Retina (tissue), 1 donor: ENCODE data around the gene OR8D2.
"Not testable (repeated sequence)": the region's sequence is repeated elsewhere in the genome, so short reads cannot be mapped to it uniquely, and the experiment has no call there.

Experiments used
- DNase-seq: peaks from one replicate; pipeline ENCODE4 v3.0.0-alpha.2; 2016

The OR8D2 gene

DNA sequence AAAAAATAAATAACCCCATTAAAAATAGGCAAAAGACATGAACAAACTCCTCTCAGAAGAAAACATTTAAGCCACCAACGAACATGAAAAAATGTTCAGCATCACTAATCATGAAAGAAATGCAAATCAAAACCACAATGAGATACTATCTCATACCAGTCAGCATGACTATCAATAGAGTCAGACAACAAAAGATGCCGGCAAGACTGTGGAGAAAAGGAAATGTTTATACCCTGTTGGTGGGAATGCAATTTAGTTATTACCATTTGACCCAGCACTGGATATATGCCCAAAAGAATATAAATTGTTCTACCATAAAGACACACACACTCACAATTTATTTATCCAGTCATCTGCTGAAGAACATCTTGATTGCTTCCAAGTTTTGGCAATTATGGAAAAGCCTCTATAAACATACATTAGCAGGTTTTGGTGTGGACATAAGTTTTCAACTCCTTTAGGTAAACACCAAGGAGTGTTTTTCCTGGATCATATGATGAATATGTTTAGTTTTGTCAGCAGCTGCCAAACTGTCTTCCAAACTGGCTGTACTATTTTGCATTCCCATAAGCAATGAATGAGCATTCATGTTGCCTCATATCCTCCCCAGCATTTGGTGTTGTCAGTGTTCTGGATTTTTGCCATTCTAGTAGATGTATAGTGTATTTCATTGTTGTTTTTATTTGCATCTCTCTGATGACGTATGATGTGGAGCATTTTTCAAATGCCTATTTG, 34.2 kb downstream of the OR8D2 start:
- no peak for DNase-seq

DNA sequence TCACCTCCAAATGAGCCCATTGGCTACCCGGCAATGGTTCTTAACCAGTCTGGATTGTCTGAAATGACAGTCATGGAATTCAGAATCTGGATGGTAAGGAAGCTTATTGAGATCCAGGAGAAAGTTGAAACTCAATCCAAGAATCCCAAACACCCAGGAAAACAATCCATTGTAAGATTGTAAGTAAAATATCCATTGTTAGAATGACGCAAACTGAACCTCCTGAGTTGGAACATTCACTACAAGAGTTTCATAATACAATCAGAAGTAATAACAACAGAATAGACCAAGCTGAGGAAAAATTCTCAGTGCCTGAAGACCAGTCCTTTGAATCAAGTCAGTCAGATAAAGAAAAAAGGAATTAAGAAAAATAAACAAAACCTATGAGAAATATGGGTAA, 41.7 kb downstream of the OR8D2 start:
- DNase-seq: no peak

DNA sequence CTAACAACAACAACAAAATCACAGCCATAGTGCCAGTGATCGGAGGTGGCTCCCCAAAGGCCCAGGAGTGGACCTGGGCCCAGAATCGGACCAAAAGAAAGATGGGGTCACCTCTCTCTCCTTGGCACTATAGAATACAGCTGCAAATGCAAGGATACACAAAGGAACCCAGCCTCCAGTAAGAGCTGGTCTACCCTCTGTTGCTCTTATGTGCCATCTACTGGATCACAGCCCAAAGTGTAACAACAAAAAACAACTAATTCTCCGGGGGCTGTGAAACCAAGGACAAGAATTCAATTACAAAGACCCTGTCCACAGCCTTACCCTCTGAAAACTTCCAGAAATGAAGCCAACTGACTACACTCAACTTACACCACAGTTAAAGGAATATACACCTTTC, 42.2 kb downstream of the OR8D2 start:
- no peak for DNase-seq

DNA sequence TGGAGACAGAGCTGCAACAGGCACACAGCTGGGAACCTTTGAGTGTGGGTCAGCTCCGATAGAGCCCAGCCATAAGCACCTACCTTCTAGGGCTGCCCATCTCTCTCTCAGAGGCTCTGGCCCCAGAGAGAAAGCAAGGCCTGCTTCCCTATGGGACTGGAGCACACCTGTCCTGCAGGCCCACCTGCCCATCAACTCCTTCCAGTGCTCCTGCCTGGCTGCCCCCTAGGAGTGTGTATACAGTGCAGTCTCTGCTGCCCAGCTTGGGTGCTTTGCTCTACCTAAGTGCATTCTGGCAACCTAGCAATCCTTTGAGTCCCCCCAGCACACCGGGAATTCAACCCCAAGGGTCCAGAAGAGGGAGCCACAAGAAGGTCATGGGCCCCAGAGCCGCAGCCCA, 42.8 kb downstream of the OR8D2 start:
- DNase-seq: no peak

DNA sequence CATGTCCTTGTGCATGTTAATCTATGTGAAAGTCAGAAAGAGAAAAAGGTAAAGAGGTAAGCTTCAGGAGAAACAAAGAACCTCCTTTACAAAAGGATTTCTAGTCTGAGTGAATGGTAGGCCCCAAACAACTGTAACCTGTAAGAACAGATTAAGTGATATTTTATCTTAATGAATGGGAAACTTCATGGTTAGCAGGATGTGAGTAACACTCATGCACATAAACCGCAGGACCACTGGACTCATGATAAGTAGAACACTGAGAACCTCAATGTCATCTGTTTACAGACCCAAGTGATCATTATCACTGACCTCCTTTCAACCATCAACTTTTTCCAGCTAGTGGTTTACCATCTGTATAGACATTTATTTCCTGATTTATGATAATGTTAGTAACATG, 43.9 kb downstream of the OR8D2 start:
- DNase-seq: no peak

DNA sequence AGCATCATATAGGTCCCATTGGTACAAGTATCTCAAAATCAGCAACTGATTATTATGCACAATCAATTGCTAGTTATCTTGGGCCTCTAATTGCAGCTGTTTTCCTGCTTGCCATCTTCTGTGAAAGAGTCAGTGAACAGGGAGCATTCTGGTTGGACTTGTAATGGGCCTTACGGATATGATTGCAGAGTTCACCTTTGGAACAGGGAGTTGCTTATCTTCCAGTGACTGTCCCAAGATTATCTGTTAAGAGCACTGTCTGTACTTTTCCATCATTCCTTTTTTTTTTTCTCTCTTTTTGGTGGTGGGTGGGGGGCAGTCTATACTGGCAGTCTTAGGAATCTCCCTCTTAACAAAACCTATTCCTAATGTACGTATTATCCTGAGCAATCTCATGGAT, 46.0 kb downstream of the OR8D2 start:
- no peak for DNase-seq

DNA sequence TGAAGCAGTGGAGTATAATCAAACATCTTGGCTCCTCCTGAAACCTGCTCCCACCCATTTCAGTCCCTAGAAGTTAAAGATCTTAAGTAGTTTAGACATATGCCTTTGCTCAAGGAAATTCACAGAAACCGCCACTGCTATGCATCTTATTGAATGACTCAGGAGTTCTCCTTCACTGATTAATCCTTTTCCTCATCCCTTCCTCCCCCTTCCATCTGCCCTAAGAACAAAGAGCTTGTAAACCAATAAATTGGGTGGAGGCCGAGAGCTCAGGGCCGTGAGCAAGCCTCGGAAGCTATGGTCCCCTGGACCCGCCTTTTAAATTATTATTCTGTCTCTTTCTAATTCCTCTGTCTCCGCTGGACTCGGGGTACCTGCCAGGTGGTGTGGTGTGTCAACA, 49.1 kb downstream of the OR8D2 start:
- not testable (repeated sequence) for DNase-seq
